ENCODE results near the gene ERG28.

The ERG28 gene
- long read RNA-seq, transcript ERG28-201 (5 exons, 2,633 nt): major isoform, 76 of 78 reads
- long read RNA-seq, partial matches to known transcripts: 0 of 78 reads
- long read RNA-seq, other reads (novel, unspliced or antisense): 2 of 78 reads

- Histone ChIP-seq H3K27ac (replicated peaks) (peak within 1 kb of the TSS; percentile 91), H3K4me3 (replicated peaks; ENCODE audit: insufficient read depth, low read length) (peak within 1 kb of the TSS; percentile 93), H3K27me3 (ENCODE audit: insufficient read depth, poor library complexity, severe bottlenecking) (no peaks in the 10 kb centered on the region)
- DNase-seq (ENCODE audit: low read depth in 1 of 2, low spot score in 1 of 2): peak; percentile 83 to 92
- TF ChIP-seq SPI1 (IDR thresholded peaks at IDR 0.05; ENCODE audit: borderline replicate concordance, low read depth) (no peak), POLR2AphosphoS5 (IDR thresholded peaks at IDR 0.05; ENCODE audit: low read depth) (no peak), GABPA (IDR thresholded peaks at IDR 0.05; ENCODE audit: low read depth) (no peak)
- TF ChIP-seq, protein P1, sequence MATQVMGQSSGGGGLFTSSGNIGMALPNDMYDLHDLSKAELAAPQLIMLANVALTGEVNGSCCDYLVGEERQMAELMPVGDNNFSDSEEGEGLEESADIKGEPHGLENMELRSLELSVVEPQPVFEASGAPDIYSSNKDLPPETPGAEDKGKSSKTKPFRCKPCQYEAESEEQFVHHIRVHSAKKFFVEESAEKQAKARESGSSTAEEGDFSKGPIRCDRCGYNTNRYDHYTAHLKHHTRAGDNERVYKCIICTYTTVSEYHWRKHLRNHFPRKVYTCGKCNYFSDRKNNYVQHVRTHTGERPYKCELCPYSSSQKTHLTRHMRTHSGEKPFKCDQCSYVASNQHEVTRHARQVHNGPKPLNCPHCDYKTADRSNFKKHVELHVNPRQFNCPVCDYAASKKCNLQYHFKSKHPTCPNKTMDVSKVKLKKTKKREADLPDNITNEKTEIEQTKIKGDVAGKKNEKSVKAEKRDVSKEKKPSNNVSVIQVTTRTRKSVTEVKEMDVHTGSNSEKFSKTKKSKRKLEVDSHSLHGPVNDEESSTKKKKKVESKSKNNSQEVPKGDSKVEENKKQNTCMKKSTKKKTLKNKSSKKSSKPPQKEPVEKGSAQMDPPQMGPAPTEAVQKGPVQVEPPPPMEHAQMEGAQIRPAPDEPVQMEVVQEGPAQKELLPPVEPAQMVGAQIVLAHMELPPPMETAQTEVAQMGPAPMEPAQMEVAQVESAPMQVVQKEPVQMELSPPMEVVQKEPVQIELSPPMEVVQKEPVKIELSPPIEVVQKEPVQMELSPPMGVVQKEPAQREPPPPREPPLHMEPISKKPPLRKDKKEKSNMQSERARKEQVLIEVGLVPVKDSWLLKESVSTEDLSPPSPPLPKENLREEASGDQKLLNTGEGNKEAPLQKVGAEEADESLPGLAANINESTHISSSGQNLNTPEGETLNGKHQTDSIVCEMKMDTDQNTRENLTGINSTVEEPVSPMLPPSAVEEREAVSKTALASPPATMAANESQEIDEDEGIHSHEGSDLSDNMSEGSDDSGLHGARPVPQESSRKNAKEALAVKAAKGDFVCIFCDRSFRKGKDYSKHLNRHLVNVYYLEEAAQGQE (IDR thresholded peaks at IDR 0.05; ENCODE audit: insufficient replicate concordance, low read depth): no peak
- TF ChIP-seq, protein P2, sequence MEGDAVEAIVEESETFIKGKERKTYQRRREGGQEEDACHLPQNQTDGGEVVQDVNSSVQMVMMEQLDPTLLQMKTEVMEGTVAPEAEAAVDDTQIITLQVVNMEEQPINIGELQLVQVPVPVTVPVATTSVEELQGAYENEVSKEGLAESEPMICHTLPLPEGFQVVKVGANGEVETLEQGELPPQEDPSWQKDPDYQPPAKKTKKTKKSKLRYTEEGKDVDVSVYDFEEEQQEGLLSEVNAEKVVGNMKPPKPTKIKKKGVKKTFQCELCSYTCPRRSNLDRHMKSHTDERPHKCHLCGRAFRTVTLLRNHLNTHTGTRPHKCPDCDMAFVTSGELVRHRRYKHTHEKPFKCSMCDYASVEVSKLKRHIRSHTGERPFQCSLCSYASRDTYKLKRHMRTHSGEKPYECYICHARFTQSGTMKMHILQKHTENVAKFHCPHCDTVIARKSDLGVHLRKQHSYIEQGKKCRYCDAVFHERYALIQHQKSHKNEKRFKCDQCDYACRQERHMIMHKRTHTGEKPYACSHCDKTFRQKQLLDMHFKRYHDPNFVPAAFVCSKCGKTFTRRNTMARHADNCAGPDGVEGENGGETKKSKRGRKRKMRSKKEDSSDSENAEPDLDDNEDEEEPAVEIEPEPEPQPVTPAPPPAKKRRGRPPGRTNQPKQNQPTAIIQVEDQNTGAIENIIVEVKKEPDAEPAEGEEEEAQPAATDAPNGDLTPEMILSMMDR (IDR thresholded peaks at IDR 0.05; ENCODE audit: insufficient read depth, low read length): no peak
These were observed at the start of gene ERG28, which contains the start of gene TTLL5 for GRCh38 chr14:75660630-75661498. ERG28 (minus strand) TSS chr14:75660876; CDS start chr14:75657502, 3,374 bp downstream. TTLL5 (plus strand) TSS chr14:75661246; CDS start chr14:75663150, 1,904 bp downstream.

DNA sequence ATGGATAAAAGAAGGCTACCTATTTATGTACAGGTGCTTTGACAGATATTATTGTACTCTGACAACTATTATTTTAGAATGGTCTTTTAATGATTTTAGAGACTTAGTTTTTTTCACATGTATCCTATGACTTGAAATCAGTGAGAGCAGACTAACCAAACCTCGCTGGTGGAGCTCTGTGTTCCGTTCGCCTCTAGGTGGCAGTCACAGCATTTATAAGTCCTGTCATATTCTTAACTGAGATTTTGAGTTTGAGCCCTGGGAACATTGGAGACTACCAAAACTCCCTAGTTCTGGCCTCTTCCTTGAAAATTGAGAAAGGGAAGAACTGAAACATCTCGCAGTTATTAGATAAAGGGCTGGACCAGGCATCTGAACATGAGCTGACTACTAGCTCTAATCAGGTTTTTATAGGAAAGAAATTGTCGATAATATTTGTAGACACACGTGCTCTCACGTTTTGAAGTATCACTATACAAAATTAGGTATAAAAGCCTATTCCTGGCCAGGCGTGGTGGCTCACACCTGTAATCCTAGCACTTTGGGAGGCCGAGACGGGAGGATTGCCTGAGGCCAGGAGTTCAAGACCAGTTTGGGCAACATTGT, 48.6 kb upstream of the ERG28 start:
- Histone ChIP-seq H3K27me3 (ENCODE audit: insufficient read depth, poor library complexity, severe bottlenecking) (no peaks in the 10 kb centered on the region), H3K27ac (replicated peaks) (no peak overlapping the region), H3K4me3 (replicated peaks; ENCODE audit: insufficient read depth, low read length) (no peak overlapping the region)
- peak; percentile 15 to 41 for DNase-seq (ENCODE audit: low read depth in 1 of 2, low spot score in 1 of 2)
- TF ChIP-seq GABPA (IDR thresholded peaks at IDR 0.05; ENCODE audit: low read depth): no peak
- TF ChIP-seq, protein P2 (IDR thresholded peaks at IDR 0.05; ENCODE audit: insufficient read depth, low read length): peak; percentile 27
- no peak for TF ChIP-seq SPI1 (IDR thresholded peaks at IDR 0.05; ENCODE audit: borderline replicate concordance, low read depth)
- TF ChIP-seq, protein P1 (IDR thresholded peaks at IDR 0.05; ENCODE audit: insufficient replicate concordance, low read depth): no peak
- no peak for TF ChIP-seq POLR2AphosphoS5 (IDR thresholded peaks at IDR 0.05; ENCODE audit: low read depth)

- no peak overlapping the region for H3K4me3 ChIP-seq (replicated peaks; ENCODE audit: insufficient read depth, low read length)
- TF ChIP-seq, protein P1 (IDR thresholded peaks at IDR 0.05; ENCODE audit: insufficient replicate concordance, low read depth): no peak
- no peak for TF ChIP-seq GABPA (IDR thresholded peaks at IDR 0.05; ENCODE audit: low read depth)
- no peak for TF ChIP-seq SPI1 (IDR thresholded peaks at IDR 0.05; ENCODE audit: borderline replicate concordance, low read depth)
- no peak for TF ChIP-seq POLR2AphosphoS5 (IDR thresholded peaks at IDR 0.05; ENCODE audit: low read depth)
These were observed 44.3 kb upstream of the ERG28 start for GRCh38 chr14:75705014-75705413.

More at GRCh38 chr14:75705014-75705413, 44.3 kb upstream of the ERG28 start:
- H3K27me3 ChIP-seq (ENCODE audit: insufficient read depth, poor library complexity, severe bottlenecking): no peaks in the 10 kb centered on the region
- H3K27ac ChIP-seq (replicated peaks): no peak overlapping the region
- DNase-seq (ENCODE audit: low read depth in 1 of 2, low spot score in 1 of 2): no peak

Measured in HL-60 (cell line).